WI38 (cell line): Measurements from ENCODE around the gene CPNE4.
"Not testable (repeated sequence)": the region's sequence is repeated elsewhere in the genome, so short reads cannot be mapped to it uniquely, and the experiment has no call there.

Experiments
- H3K4me3 ChIP-seq: 2 replicates; pipeline ENCODE4 v1.5.1; 2011; ENCODE audit warnings: low read depth, mild to moderate bottlenecking, control low read depth, low read length
- CTCF ChIP-seq: IDR thresholded peaks from 2 replicates; pipeline ENCODE4 v1.5.1; 2012; ENCODE audit warnings: low read depth, mild to moderate bottlenecking, control low read depth, low read length

CPNE4 gene

GRCh38 chr3:131494706-131495105 is 540.1 kb downstream of the CPNE4 start:
- no peak overlapping the region for H3K4me3 ChIP-seq
- no peak for TF ChIP-seq CTCF

- no peak for TF ChIP-seq CTCF
- H3K4me3 ChIP-seq, result no peak overlapping the region
These were observed 543.0 kb downstream of the CPNE4 start for GRCh38 chr3:131491775-131492174.

GRCh38 chr3:131491084-131491483 is 543.7 kb downstream of the CPNE4 start:
- H3K4me3 ChIP-seq, result no peak overlapping the region
- no peak for TF ChIP-seq CTCF

GRCh38 chr3:131486545-131486944 is 548.3 kb downstream of the CPNE4 start:
- H3K4me3 ChIP-seq, result not testable (repeated sequence)

- no peak overlapping the region for H3K4me3 ChIP-seq
- TF ChIP-seq CTCF, result no peak
These were observed 549.7 kb downstream of the CPNE4 start for GRCh38 chr3:131485119-131485518.

GRCh38 chr3:131484496-131485111 is 550.2 kb downstream of the CPNE4 start:
- no peak overlapping the region for H3K4me3 ChIP-seq
- TF ChIP-seq CTCF, result no peak
